ENCODE measurements around the gene FAM222A. TPM values are rescaled to one million over a fixed set of nuclear protein-coding genes. Genes with fewer than 3 reads are reported as not detected.

FAM222A gene
- total RNA-seq, 6 experiments from 2014 or later, result 0.34 to 4.3 (median 1.2) TPM

GRCh38 chr12:109789526-109790048 lies 76.0 kb downstream of the FAM222A start:
- intact Hi-C loops (cut with DNase I), result no loop called here
- Histone ChIP-seq H3K27me3 (no peaks in the 10 kb centered on the region), H3K9me3 (no peaks in the 10 kb centered on the region), H3K4me3 (no peak overlapping the region), H3K27ac (no peak overlapping the region), H3K4me1 (no peaks in the 10 kb centered on the region), H3K36me3 (peaks cover 0 to 21% (median 0%) of the 10 kb centered on the region in 4 donors)
- DNase-seq (no peak), ATAC-seq (no peak)
- no CpG with 5 or more reads among the region's 1 CpG for WGBS (ENCODE audit: insufficient coverage, low coverage, low lambda C conversion rate, missing lambda C conversion rate)
- TF ChIP-seq, protein P1, sequence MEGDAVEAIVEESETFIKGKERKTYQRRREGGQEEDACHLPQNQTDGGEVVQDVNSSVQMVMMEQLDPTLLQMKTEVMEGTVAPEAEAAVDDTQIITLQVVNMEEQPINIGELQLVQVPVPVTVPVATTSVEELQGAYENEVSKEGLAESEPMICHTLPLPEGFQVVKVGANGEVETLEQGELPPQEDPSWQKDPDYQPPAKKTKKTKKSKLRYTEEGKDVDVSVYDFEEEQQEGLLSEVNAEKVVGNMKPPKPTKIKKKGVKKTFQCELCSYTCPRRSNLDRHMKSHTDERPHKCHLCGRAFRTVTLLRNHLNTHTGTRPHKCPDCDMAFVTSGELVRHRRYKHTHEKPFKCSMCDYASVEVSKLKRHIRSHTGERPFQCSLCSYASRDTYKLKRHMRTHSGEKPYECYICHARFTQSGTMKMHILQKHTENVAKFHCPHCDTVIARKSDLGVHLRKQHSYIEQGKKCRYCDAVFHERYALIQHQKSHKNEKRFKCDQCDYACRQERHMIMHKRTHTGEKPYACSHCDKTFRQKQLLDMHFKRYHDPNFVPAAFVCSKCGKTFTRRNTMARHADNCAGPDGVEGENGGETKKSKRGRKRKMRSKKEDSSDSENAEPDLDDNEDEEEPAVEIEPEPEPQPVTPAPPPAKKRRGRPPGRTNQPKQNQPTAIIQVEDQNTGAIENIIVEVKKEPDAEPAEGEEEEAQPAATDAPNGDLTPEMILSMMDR (IDR thresholded peaks at IDR 0.05), result no peak
- no peak for TF ChIP-seq POLR2A (IDR thresholded peaks at IDR 0.05)

DNA sequence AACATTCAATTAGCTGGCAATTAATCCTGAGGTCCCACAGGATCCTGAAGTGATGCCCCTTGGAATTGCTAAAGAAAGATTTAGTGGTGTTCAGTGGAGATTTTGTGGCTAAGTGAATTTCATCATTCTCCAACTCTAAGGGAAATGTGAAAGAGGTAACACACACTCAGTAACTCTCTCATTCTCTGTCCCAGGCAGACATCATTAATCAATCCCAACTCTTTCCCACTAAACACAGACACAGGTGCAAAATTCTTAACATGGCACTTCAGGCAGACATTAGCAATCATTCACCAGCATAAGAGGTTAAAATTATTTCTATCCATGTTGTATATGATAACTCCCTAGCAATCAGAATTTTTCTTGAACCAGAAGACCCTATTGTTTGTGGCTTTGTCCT lies 79.4 kb downstream of the FAM222A start:
- Histone ChIP-seq H3K27ac (no peak overlapping the region), H3K27me3 (no peaks in the 10 kb centered on the region), H3K4me3 (no peak overlapping the region), H3K36me3 (peaks cover 0 to 5% (median 0%) of the 10 kb centered on the region in 4 donors), H3K9me3 (no peaks in the 10 kb centered on the region), H3K4me1 (no peaks in the 10 kb centered on the region)
- no peak for DNase-seq
- no peak for ATAC-seq
- intact Hi-C loops (cut with DNase I), result no loop called here
- no peak for TF ChIP-seq POLR2A (IDR thresholded peaks at IDR 0.05)
- TF ChIP-seq, protein P1 (IDR thresholded peaks at IDR 0.05), result no peak

DNA sequence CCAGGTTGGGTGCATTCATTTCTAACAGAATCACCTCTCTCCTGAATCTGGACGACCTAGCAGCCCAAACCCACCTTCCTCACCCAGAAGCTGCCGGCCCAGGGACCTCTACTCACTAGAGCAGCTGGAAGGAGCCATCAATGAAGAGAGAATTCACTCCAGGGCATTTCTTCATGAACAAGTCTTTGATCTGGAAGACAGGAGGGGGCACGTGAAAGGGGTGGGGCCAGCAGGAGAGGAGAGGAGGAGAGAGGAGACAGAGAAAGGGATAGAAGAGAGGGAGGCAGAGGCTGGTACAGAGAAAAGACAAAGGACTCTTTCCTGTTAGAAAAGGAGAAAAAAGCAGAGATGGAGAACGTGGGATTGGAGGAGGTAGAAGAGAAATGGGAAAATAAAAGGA lies 79.8 kb downstream of the FAM222A start:
- no peak overlapping the region for H3K27ac ChIP-seq
- peaks cover 0 to under 1% (median 0%) of the 10 kb centered on the region in 4 donors for H3K36me3 ChIP-seq
- no peaks in the 10 kb centered on the region for H3K9me3 ChIP-seq
- H3K27me3 ChIP-seq, result no peaks in the 10 kb centered on the region
- H3K4me1 ChIP-seq, result no peaks in the 10 kb centered on the region
- DNase-seq (no peak), ATAC-seq (no peak)
- no peak overlapping the region for H3K4me3 ChIP-seq
- intact Hi-C loops (cut with DNase I), result no loop called here
- TF ChIP-seq POLR2A (IDR thresholded peaks at IDR 0.05), result no peak
- TF ChIP-seq, protein P1 (IDR thresholded peaks at IDR 0.05), result no peak
- 59% methylated on average over 4 of the region's 4 CpGs for WGBS (ENCODE audit: insufficient coverage, low coverage, low lambda C conversion rate, missing lambda C conversion rate)

DNA sequence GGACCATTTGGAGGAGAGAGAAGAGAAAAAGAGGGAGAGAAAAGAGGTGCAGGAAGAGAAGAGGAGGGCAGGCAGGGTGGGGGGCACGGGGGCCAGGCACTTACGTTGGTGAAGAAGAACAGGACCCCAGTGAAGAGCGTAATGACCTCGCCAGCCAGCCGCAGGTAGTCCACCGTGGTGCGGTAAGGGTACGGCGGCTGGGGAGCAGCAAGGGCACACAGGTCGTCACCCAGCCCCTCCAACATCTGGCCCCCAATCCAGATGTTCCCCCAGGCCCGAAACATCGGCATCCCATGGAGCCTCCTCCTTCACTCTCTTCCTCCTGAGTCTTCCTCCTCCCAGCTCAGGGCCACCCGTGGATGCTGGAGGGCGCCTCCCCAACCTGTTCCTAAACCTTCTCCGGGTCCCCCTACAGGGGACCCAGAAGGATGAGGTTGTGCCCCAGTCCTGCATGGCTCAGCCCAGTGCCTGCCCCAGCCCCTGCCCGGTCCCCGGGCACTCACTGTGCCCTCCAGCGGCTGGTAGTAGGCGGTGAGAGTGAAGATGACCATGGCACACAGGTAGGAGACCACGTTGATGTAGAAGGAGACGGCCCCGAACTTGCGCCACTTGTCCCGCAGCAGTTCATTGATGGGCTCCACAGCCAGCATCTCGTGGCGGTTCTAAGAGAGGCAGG lies 80.3 kb downstream of the FAM222A start:
- ATAC-seq (peak in 1 of 4 donors; percentile 15), DNase-seq (no peak)
- Histone ChIP-seq H3K27ac (no peak overlapping the region), H3K27me3 (no peaks in the 10 kb centered on the region), H3K36me3 (no peaks in the 10 kb centered on the region), H3K4me1 (no peaks in the 10 kb centered on the region), H3K9me3 (no peaks in the 10 kb centered on the region), H3K4me3 (no peak overlapping the region)
- TF ChIP-seq, protein P1 (IDR thresholded peaks at IDR 0.05), result no peak
- TF ChIP-seq POLR2A (IDR thresholded peaks at IDR 0.05), result no peak
- 83% methylated on average over 9 of the region's 26 CpGs for WGBS (ENCODE audit: insufficient coverage, low coverage, low lambda C conversion rate, missing lambda C conversion rate)
- intact Hi-C loops (cut with DNase I), result no loop called here

Measured in right lobe of liver (tissue), 6 donors.